Kidney (tissue), 14 donors: Measurements from ENCODE around the gene SHE. TPM values are rescaled to one million over a fixed set of nuclear protein-coding genes. Genes with fewer than 3 reads are reported as not detected.
A peak's percentile ranks its signal among the peaks of the same experiment; 100 is the strongest.

Experiments
- DNase-seq, 5 donors: peaks; one replicate each; pipeline ENCODE4 v3.0.0-alpha.2; 2013 to 2020
- FAIRE-seq: peaks from 2 replicates; lab custom pipeline; 2012; peaks lifted over from hg19 to GRCh38; lab: Jason Lieb, UNC
- H3K27ac ChIP-seq, 2 donors: one replicate each; pipeline ENCODE4 v1.7.0; 2013; ENCODE audit warnings: low read depth in 2 of 2, low read length in 2 of 2, inconsistent platforms in 1 of 2
- H3K27me3 ChIP-seq: one replicate; pipeline ENCODE4 v1.7.1; 2013; ENCODE audit warnings: low read length, inconsistent platforms; ENCODE audit not compliant: control insufficient read depth, insufficient read depth
- H3K36me3 ChIP-seq, 3 donors: one replicate each; pipeline versions ENCODE4 v1.7.0 to v1.7.1; 2013; ENCODE audit warnings: low read length in 3 of 3, control low read depth in 1 of 3, inconsistent platforms in 1 of 3; ENCODE audit not compliant: insufficient read depth in 3 of 3, control insufficient read depth in 2 of 3
- H3K4me1 ChIP-seq, 3 donors: one replicate each; pipeline versions ENCODE4 v1.7.0 to v1.7.1; 2013; ENCODE audit warnings: low read length in 3 of 3, inconsistent platforms in 1 of 3, low read depth in 1 of 3; ENCODE audit not compliant: control insufficient read depth in 2 of 3, insufficient read depth in 2 of 3
- H3K4me3 ChIP-seq, 3 donors: one replicate each; pipeline versions ENCODE4 v1.7.0 to v1.8.1; 2013; ENCODE audit warnings: low read length in 3 of 3, control low read depth in 1 of 3, inconsistent platforms in 1 of 3
- H3K9ac ChIP-seq, 3 donors: one replicate each; pipeline versions ENCODE4 v1.7.0 to v1.7.1; 2013; ENCODE audit warnings: low read length in 3 of 3, control low read depth in 1 of 3, inconsistent platforms in 1 of 3
- H3K9me3 ChIP-seq, 3 donors: one replicate each; pipeline versions ENCODE4 v1.7.0 to v1.7.1; 2013; ENCODE audit warnings: low read length in 3 of 3, control low read depth in 1 of 3, inconsistent platforms in 1 of 3; ENCODE audit not compliant: control insufficient read depth in 2 of 3, insufficient read depth in 1 of 3
- CTCF ChIP-seq: IDR thresholded peaks from 3 replicates; pipeline ENCODE4 v1.5.1; 2012; ENCODE audit warnings: mild to moderate bottlenecking, moderate library complexity, borderline replicate concordance; ENCODE audit not compliant: insufficient read depth; ENCODE audit errors: extremely low read depth
- intact Hi-C: fragments of 100-400 bp; cut with DNase I; formaldehyde crosslinking; loops from one replicate; pipeline ENCODE4 v1.11.1; 2022
- polyA plus RNA-seq: library from polyadenylated mRNA; stranded (reverse); fragments of 350-450 nt; fragmentation: Illumina TruSeq; extraction: RNeasy Lipid Tissue Mini Kit (QIAGEN cat#74804); gene quantifications from one replicate; pipeline ENCODE4 v1.2.3, GENCODE V29; 2014; ENCODE audit warnings: low read depth, low replicate concordance; ENCODE audit not compliant: insufficient read depth
- total RNA-seq: library from RNA; stranded (reverse); fragmentation: NEBNext Ultra II Directional; extraction: Animal tissue kit (Norgen Biotek cat#: 25700); gene quantifications from one replicate; pipeline ENCODE4 v1.2.1, GENCODE V29; 2021
- donor health status: control.
- donor health status: control.
- donor health status: control.
- donor health status: control.
- donor health status: control.
- donor health status: DM: yes; HTN: yes; CAD: no.
- donor health status: Normal renal cell carcinoma (clear cell type).

The SHE gene
- total and polyA plus RNA-seq, 2 donors from 2014 or later, result 7.6 to 18.1 TPM

GRCh38 chr1:154463512-154463990 is 38.7 kb downstream of the SHE start:
- no peak for TF ChIP-seq CTCF
- H3K27ac ChIP-seq, result peak overlapping the region; percentile 18 to 81
- H3K36me3 ChIP-seq, result peaks cover 0 to 9% (median 2%) of the 10 kb centered on the region in 3 donors
- H3K9ac ChIP-seq, result peak overlapping the region in 1 of 3 donors; percentile 5
- DNase-seq (no peak), FAIRE-seq (no peak)
- H3K4me1 ChIP-seq, result peaks cover 0 to 14% (median 10%) of the 10 kb centered on the region in 3 donors
- no peaks in the 10 kb centered on the region for H3K9me3 ChIP-seq
- intact Hi-C loops, result no loop called here
- no peaks in the 10 kb centered on the region for H3K27me3 ChIP-seq
- H3K4me3 ChIP-seq, result no peak overlapping the region

- no peak for DNase-seq
- peaks cover 0 to 12% (median 2%) of the 10 kb centered on the region in 3 donors for H3K36me3 ChIP-seq
- intact Hi-C loops, result no loop called here
- no peak for TF ChIP-seq CTCF
- H3K4me3 ChIP-seq, result no peak overlapping the region
- H3K27ac ChIP-seq, result no peak overlapping the region
- H3K9me3 ChIP-seq, result no peaks in the 10 kb centered on the region
- peaks cover 0 to 14% (median 9%) of the 10 kb centered on the region in 3 donors for H3K4me1 ChIP-seq
- no peak overlapping the region for H3K9ac ChIP-seq
- FAIRE-seq, result no peak
- no peaks in the 10 kb centered on the region for H3K27me3 ChIP-seq
Observed at GRCh38 chr1:154460695-154461260, 41.4 kb downstream of the SHE start.

- Histone ChIP-seq H3K9ac (no peak overlapping the region), H3K4me3 (no peak overlapping the region), H3K9me3 (no peaks in the 10 kb centered on the region), H3K4me1 (peaks cover 0 to 14% (median 5%) of the 10 kb centered on the region in 3 donors), H3K27ac (no peak overlapping the region), H3K27me3 (no peaks in the 10 kb centered on the region), H3K36me3 (peaks cover 0 to 11% (median 0%) of the 10 kb centered on the region in 3 donors)
- intact Hi-C loops, result no loop called here
- no peak for TF ChIP-seq CTCF
- FAIRE-seq, result no peak
- DNase-seq, result no peak
Observed at GRCh38 chr1:154459080-154459479, 43.1 kb downstream of the SHE start.
